Measurements from ENCODE around the gene SIRT7.
A peak's percentile ranks its signal among the peaks of the same experiment; 100 is the strongest.
"Not testable (repeated sequence)": the region's sequence is repeated elsewhere in the genome, so short reads cannot be mapped to it uniquely, and the experiment has no call there.

GRCh38 chr17:81953443-81953842 lies 35.5 kb upstream of the SIRT7 start:
- not testable (repeated sequence) for TF ChIP-seq YY1 (IDR thresholded peaks at IDR 0.05; ENCODE audit: low read depth); EZH2phosphoT487 (IDR thresholded peaks at IDR 0.05; ENCODE audit: borderline replicate concordance, low read depth); EP300 (IDR thresholded peaks at IDR 0.05; ENCODE audit: borderline replicate concordance in 1 of 2, low read depth in 1 of 2, low read length in 1 of 2); TEAD4 (IDR thresholded peaks at IDR 0.05; ENCODE audit: borderline replicate concordance, insufficient read depth); RCOR1 (IDR thresholded peaks at IDR 0.05; ENCODE audit: low read length); TAF1 (IDR thresholded peaks at IDR 0.05; ENCODE audit: borderline replicate concordance, low read depth, low read length); FOXJ3 (CRISPR knock-in tag; IDR thresholded peaks at IDR 0.05); POLR2AphosphoS5 (IDR thresholded peaks at IDR 0.05; ENCODE audit: low read depth, low read length); ELF1 (IDR thresholded peaks at IDR 0.05); GABPA (IDR thresholded peaks at IDR 0.05; ENCODE audit: low read depth)
- TF ChIP-seq, protein P1, sequence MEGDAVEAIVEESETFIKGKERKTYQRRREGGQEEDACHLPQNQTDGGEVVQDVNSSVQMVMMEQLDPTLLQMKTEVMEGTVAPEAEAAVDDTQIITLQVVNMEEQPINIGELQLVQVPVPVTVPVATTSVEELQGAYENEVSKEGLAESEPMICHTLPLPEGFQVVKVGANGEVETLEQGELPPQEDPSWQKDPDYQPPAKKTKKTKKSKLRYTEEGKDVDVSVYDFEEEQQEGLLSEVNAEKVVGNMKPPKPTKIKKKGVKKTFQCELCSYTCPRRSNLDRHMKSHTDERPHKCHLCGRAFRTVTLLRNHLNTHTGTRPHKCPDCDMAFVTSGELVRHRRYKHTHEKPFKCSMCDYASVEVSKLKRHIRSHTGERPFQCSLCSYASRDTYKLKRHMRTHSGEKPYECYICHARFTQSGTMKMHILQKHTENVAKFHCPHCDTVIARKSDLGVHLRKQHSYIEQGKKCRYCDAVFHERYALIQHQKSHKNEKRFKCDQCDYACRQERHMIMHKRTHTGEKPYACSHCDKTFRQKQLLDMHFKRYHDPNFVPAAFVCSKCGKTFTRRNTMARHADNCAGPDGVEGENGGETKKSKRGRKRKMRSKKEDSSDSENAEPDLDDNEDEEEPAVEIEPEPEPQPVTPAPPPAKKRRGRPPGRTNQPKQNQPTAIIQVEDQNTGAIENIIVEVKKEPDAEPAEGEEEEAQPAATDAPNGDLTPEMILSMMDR (IDR thresholded peaks at IDR 0.05): not testable (repeated sequence)
- TF ChIP-seq, protein P2, sequence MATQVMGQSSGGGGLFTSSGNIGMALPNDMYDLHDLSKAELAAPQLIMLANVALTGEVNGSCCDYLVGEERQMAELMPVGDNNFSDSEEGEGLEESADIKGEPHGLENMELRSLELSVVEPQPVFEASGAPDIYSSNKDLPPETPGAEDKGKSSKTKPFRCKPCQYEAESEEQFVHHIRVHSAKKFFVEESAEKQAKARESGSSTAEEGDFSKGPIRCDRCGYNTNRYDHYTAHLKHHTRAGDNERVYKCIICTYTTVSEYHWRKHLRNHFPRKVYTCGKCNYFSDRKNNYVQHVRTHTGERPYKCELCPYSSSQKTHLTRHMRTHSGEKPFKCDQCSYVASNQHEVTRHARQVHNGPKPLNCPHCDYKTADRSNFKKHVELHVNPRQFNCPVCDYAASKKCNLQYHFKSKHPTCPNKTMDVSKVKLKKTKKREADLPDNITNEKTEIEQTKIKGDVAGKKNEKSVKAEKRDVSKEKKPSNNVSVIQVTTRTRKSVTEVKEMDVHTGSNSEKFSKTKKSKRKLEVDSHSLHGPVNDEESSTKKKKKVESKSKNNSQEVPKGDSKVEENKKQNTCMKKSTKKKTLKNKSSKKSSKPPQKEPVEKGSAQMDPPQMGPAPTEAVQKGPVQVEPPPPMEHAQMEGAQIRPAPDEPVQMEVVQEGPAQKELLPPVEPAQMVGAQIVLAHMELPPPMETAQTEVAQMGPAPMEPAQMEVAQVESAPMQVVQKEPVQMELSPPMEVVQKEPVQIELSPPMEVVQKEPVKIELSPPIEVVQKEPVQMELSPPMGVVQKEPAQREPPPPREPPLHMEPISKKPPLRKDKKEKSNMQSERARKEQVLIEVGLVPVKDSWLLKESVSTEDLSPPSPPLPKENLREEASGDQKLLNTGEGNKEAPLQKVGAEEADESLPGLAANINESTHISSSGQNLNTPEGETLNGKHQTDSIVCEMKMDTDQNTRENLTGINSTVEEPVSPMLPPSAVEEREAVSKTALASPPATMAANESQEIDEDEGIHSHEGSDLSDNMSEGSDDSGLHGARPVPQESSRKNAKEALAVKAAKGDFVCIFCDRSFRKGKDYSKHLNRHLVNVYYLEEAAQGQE (IDR thresholded peaks at IDR 0.05; ENCODE audit: low read depth, low read length): not testable (repeated sequence)
- TF ChIP-seq, protein P3, sequence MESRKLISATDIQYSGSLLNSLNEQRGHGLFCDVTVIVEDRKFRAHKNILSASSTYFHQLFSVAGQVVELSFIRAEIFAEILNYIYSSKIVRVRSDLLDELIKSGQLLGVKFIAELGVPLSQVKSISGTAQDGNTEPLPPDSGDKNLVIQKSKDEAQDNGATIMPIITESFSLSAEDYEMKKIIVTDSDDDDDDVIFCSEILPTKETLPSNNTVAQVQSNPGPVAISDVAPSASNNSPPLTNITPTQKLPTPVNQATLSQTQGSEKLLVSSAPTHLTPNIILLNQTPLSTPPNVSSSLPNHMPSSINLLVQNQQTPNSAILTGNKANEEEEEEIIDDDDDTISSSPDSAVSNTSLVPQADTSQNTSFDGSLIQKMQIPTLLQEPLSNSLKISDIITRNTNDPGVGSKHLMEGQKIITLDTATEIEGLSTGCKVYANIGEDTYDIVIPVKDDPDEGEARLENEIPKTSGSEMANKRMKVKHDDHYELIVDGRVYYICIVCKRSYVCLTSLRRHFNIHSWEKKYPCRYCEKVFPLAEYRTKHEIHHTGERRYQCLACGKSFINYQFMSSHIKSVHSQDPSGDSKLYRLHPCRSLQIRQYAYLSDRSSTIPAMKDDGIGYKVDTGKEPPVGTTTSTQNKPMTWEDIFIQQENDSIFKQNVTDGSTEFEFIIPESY (IDR thresholded peaks at IDR 0.05; ENCODE audit: borderline replicate concordance, low read depth): not testable (repeated sequence)
- TF ChIP-seq RAD21 (IDR thresholded peaks at IDR 0.05; ENCODE audit: low read length): 0 out of 2 replicates have a peak, but pooled peaks have one; percentile 10
